Kidney capillary endothelial cell (primary cell): Measurements from ENCODE around the gene RAMP2.

Experiments used
- DNase-seq: peaks from one replicate; pipeline ENCODE4 v3.0.0-alpha.2; 2018; ENCODE audit warnings: low spot score

The RAMP2 gene

DNA sequence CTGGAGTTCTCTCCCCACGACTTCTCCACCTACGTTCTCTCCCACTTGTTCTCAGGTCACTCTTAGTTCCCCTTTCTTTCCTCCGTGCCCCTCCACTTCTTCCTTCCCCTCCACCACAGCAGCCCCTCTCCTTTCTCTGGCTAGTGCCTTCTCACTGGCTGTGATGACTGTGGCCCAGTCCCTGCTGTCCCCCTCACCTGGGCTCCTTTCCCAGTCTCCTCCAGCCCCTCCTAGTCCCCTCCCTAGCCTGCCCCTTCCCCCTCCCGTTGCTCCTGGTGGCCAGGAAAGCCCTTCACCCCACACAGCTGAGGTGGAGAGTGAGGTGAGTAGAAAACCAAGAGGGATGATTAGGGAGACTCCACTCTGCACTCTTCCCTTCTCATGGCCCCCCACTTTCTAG lies 34.0 kb downstream of the RAMP2 start:
- DNase-seq: no peak

DNA sequence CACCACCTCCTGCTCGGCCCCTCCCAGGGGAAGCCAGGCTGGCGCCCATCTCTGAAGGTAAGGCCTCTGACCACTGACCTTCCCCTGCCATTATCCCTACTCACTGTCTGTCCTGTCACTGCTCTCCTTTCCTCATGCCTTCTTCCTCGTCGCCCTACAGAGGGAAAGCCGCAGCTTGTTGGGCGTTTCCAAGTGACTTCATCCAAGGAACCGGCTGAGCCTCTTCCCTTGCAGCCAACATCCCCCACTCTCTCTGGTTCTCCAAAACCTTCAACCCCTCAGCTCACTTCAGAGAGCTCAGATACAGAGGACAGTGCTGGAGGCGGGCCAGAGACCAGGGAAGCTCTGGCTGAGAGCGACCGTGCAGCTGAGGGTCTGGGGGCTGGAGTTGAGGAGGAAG lies 34.4 kb downstream of the RAMP2 start:
- DNase-seq: no peak

DNA sequence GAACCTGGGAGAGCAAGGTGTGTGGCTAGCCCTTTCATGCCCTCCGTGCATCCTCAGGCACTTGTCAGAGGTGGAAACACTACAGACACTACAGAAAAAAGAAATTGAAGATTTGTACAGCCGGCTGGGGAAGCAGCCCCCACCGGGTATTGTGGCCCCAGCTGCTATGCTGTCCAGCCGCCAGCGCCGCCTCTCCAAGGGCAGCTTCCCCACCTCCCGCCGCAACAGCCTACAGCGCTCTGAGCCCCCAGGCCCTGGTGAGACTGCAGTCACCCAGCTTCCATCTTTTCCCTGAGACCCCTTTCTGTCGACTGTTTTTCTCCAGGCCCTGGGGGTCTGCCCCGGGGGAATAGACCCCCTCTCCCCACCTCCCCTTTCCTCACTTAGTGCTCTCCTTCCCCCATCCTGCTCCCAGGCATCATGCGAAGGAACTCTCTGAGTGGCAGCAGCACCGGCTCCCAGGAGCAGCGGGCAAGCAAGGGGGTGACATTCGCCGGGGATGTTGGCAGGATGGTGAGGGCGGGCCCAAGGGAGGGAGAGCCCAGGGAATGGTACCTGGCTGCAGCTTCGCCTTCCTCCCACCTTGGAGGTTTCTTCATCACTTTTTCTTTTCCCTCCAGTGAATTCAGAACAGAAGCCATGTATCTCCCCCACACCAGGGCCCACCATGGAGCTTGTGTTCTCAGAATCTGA lies 35.2 kb downstream of the RAMP2 start:
- DNase-seq: no peak

DNA sequence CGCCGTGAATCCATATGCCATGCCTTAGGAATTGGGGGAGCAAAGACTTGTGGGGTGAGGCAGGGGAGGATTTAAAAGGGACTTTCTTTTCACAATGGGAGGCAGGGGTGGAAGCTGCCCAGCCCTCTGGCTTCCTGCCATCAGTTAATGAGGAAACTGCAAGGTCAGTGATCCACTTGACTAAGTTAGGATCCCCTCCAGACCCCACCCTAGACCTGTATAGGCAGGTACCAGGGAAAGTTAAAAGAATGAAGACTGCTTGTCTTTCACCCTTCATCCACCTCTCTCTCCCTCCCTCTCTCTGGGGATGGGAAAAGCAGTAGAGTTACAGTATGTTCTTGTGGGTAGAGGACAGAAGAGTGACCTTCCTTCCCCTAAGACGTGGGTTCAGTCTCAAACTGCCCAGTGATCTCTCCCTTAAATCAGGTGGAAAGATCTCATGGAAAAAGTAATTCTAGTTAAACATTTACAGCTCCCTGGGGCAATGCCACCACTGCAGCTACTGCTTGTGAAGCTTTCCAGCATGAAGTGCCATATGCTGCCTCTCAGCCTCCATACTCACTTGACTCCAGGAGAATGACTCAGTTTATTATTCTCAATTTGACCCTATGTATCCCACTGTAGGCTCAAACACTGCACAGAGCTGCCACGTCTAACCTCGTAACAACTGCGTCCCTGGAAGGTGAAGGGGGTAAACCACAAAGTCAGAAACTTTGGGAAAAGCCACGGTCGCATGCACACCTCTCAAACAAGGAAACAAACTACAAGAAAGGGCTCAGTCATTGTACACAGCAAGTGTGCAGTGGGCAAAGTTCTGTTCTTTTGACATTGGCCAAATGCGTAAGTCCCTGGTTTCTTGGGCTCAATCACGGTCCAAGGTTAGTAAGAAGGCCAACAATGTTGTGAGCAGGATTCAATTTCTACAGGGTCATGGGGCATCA lies 36.3 kb downstream of the RAMP2 start:
- DNase-seq: no peak

DNA sequence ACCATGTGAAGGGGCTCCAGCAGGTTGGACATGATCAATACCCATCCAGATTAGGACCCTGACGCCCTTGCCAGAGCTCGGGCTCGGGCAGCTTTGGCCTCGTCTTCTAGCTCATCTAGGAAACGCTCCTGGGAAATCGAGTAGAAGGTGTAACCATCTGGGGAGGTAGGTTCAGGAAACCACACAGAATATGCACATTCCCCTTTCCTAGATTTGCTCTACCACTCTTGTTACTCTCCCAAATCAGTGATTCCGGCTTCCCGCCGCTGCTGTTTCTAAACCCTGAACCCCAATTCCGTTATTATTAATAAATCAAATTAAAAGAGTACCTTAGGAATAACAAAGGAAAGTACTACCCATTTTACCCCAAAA lies 37.0 kb downstream of the RAMP2 start:
- DNase-seq: no peak

DNA sequence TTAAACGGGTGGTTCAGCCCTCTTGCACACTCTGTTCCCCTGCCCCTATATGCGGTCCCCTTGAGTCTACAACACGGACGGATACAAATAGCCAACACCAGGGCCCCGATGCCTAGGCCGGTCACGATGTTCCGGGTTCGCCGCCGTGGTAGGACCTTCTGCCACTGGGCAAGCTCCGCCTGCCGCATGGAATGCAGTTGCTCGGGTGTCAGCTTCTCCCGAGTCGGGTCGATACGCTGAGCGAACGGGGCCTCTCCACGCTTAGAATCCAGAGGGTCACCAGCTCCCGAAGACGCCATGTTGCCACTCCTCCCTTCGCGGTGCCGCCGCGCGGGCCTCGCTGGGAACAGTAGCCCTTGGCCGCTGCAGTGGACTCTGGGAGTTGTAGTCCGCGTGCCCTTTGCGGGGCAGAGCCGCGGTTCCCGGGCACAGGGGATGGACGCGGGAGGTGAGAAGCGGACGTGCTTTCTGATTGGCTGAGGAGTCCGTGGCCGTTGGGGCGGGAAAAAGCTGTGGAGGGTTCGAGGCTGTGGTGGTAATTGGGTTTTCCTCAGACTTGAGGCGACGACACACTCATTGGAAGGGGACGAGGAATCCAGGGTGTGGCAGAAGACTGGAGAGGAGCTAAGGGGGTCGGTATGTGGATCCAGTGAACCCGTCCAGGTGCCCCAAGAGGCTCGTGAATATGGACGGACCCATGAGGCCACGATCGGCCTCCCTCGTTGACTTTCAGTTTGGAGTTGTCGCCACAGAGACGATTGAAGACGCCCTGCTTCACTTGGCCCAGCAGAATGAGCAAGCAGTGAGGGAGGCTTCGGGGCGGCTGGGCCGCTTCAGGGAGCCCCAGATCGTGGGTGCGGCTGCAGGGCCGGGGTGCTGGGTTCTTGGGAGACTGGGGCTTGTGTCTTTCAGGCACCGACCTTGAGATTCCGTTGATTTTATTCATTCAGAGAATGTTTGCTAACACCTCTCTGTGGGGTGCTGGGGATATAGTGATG lies 37.7 kb downstream of the RAMP2 start, which contains the start of the genes CNTD1 and COA3:
TSS of gene CNTD1 (plus strand) at position 479 of the 998 bp plus-strand sequence. CDS start at position 686, 207 bp downstream.
TSS of gene COA3 (minus strand) at position 322 of the 998 bp plus-strand sequence. CDS start at position 299, 23 bp downstream.
- peak; percentile 87 for DNase-seq

DNA sequence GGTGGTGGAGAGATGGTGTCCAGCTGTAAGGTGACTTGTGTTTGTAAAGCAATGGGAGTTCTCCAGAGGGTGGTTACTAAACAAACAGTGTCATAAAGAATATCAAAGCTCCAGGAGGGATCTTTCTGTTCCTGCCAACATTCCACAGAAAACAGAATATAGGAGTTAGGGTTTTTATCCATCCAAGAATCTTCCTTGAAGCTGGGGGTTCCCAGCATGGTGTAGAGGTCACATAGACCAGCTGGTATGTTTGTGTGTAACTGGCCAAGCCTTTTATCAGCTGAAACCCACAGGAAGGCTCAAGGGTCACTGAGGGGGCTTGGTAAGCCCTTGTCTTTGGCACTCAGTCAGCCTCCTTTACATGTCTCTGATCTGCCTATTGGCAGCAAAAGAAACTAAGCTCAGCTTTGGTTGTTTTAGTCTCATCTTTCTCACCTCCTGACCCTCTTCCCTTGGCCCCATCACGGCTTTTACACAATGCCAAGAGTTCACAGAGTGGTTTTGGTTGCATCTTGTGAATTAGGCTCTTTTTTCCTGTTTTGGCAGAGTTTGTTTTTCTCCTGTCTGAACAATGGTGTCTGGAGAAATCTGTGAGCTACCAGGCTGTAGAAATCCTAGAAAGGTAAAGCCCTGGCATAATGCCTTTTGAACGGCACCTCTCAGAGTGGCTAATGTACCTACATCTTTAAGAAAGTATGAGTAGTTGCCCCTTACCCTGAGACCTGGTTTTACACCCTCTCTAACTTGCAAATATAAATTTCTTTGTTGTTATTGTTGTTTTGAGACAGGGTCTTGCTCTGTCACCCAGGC lies 42.3 kb downstream of the RAMP2 start:
- no peak for DNase-seq

DNA sequence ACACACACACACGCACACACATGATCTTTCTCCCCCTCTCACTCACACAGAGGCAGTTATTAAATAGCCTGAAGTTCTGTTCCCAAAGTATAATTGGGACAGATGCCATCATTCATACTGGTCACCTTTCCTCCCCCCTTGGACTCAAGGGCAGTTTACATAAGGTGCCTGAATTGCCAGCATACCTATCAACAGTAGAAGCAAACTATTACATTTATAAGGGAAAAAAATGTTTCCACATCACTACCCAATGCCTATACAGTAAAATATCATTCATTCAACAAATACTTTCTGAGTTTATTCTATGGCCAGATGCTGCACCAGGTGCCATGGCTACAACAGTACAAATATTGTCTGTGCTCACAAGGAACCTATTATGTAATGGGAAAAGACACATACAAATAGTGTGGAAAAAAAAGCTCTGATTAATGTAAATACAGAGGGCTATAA lies 43.9 kb downstream of the RAMP2 start:
- no peak for DNase-seq

DNA sequence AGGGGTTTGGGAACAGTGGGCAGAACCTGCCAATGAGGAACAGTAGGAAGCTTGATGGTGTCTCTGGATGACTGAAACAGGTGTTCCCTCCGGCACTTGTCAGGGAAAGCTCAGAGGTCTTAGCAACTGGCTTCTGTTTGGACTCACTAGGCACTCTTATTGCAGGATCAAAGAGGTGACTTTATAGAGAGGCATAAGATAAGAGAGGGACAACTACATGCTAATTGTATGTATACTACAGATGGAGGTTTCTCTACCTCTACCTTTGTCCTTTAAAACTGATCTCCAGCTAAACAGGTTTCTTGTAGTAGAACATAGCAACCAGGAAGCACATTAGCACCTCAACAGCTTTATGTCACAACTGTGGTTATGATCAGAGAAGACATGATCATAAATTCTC lies 45.2 kb downstream of the RAMP2 start:
- DNase-seq: no peak

DNA sequence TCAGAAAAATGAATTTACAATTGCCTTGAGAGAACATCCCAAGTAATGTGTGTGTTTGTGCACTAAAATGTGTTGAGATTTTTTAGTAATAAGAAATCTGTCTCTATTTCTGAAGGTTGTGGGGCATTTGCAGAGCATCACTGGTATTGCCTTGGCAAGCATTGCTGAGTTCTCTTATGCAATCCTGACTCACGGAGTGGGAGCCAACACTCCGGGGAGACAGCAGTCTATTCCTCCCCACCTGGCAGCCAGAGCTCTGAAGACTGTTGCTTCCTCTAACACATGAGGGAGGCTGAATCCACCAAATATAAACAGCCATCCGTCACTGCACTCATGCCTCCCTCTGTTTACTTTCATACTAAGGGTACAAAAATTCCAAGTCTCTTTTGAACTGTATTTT lies 48.2 kb downstream of the RAMP2 start:
- DNase-seq: no peak
